HG03439 (cell line): Measurements from ENCODE around the gene SRGAP1.
"Not testable (repeated sequence)": the region's sequence is repeated elsewhere in the genome, so short reads cannot be mapped to it uniquely, and the experiment has no call there.

Experiments
- ATAC-seq: cut with Tn5 transposase; IDR thresholded peaks from one replicate; pipeline ENCODE4 v1.9.1; 2021; ENCODE audit warnings: mild to moderate bottlenecking, moderate library complexity; ENCODE audit not compliant: unreplicated experiment

SRGAP1 gene

GRCh38 chr12:64145226-64145625, 300.7 kb downstream of the SRGAP1 start:
- no peak for ATAC-seq

GRCh38 chr12:64147011-64147631, 302.6 kb downstream of the SRGAP1 start:
- ATAC-seq: no peak

- no peak for ATAC-seq
Observed at GRCh38 chr12:64147875-64148274, 303.4 kb downstream of the SRGAP1 start.

GRCh38 chr12:64154677-64155076, 310.2 kb downstream of the SRGAP1 start:
- ATAC-seq: no peak

GRCh38 chr12:64157110-64157509, 312.6 kb downstream of the SRGAP1 start:
- no peak for ATAC-seq

- no peak for ATAC-seq
Observed at GRCh38 chr12:64160021-64160710, 315.7 kb downstream of the SRGAP1 start.

GRCh38 chr12:64160711-64161060, 316.2 kb downstream of the SRGAP1 start:
- no peak for ATAC-seq

- ATAC-seq: not testable (repeated sequence)
Observed at GRCh38 chr12:64166606-64167005, 322.1 kb downstream of the SRGAP1 start.

- ATAC-seq: not testable (repeated sequence)
Observed at GRCh38 chr12:64167041-64167440, 322.5 kb downstream of the SRGAP1 start.

- ATAC-seq: no peak
Observed at GRCh38 chr12:64170024-64170423, 325.5 kb downstream of the SRGAP1 start.

- no peak for ATAC-seq
Observed at GRCh38 chr12:64170730-64171129, 326.2 kb downstream of the SRGAP1 start.

- no peak for ATAC-seq
Observed at GRCh38 chr12:64171715-64172114, 327.2 kb downstream of the SRGAP1 start.

- ATAC-seq: no peak
Observed at GRCh38 chr12:64172143-64172970, 327.9 kb downstream of the SRGAP1 start.

- no peak for ATAC-seq
Observed at GRCh38 chr12:64173456-64173855, 329.0 kb downstream of the SRGAP1 start.

GRCh38 chr12:64175254-64175945, 330.9 kb downstream of the SRGAP1 start:
- no peak for ATAC-seq

- no peak for ATAC-seq
Observed at GRCh38 chr12:64177001-64177400, 332.5 kb downstream of the SRGAP1 start.

- no peak for ATAC-seq
Observed at GRCh38 chr12:64178122-64178521, 333.6 kb downstream of the SRGAP1 start.

GRCh38 chr12:64180951-64181350, 336.5 kb downstream of the SRGAP1 start:
- ATAC-seq: no peak

GRCh38 chr12:64181430-64182291, 337.2 kb downstream of the SRGAP1 start:
- ATAC-seq: no peak

- no peak for ATAC-seq
Observed at GRCh38 chr12:64184216-64184615, 339.7 kb downstream of the SRGAP1 start.
